HCT116 (cell line): Measurements from ENCODE around the gene P2RY13. TPM values are rescaled to one million over a fixed set of nuclear protein-coding genes. Genes with fewer than 3 reads are reported as not detected.

Source experiments
- ATAC-seq: fragments of 200-7000 bp; cut with Tn5 transposase; 2 replicates; pipeline ENCODE4 v1.9.1; 2020; ENCODE audit warnings: mild to moderate bottlenecking, moderate library complexity
- BruUV-seq: library from RNA; stranded (reverse); fragments of 400-500 nt; replicated peaks from 2 replicates; lab custom pipeline; 2021; lab: Mats Ljungman, UMichigan
- CTCF ChIA-PET: fragments of 300-600 bp; sonication (Branson Sonifier 250); formaldehyde crosslinking; loops from one replicate; lab custom pipeline; 2021; ENCODE audit warnings: antibody characterized with exemption; lab: Charles Lee
- POLR2A ChIA-PET: fragments of 300-600, 350-600 bp; sonication (Branson Sonifier 250); formaldehyde crosslinking; loops from one replicate; lab custom pipeline; 2021; ENCODE audit warnings: antibody characterized with exemption; lab: Charles Lee
- RAD21 ChIA-PET, 2 experiments: fragments of 300-600 bp; sonication (Branson Sonifier 250); formaldehyde crosslinking; loops; one replicate each; lab custom pipeline; 2023; ENCODE audit warnings: low total read pairs in 2 of 2; ENCODE audit not compliant: uncharacterized antibody in 2 of 2, unreplicated experiment in 2 of 2, low non-redundant PET in 1 of 2; lab: Charles Lee
- DNase-seq: peaks from one replicate; pipeline ENCODE4 v3.0.0-alpha.2; 2010; ENCODE audit warnings: low read depth, low spot score
- H2AFZ ChIP-seq: fragments of 200-600 bp; shearing (Covaris generic), sonication (generic); 2 replicates; pipeline ENCODE4 v1.6.1; 2017; ENCODE audit warnings: low read depth, mixed run types, mixed read lengths, antibody characterized with exemption, low read length; ENCODE audit not compliant: poor library complexity, severe bottlenecking
- H3K27ac ChIP-seq: 2 replicates; pipeline ENCODE4 v1.5.1; 2012; ENCODE audit warnings: low read depth, low read length
- H3K27me3 ChIP-seq: fragments of 200-600 bp; sonication (generic); 2 replicates; pipeline ENCODE4 v1.6.1; 2016; ENCODE audit warnings: mixed run types, low read length, mixed read lengths; ENCODE audit not compliant: insufficient read depth
- H3K36me3 ChIP-seq, 2 experiments: fragments of 200-500 bp in 1 of 2; fragments of 200-600 bp in 1 of 2; sonication (Bioruptor generic) in 1 of 2; sonication (generic) in 1 of 2; 2 replicates each; pipeline versions ENCODE4 v1.5.1 to v1.6.1; 2014 to 2016; ENCODE audit warnings: low read length in 2 of 2, inconsistent platforms in 1 of 2, mixed read lengths in 1 of 2, mixed run types in 1 of 2; ENCODE audit not compliant: insufficient read depth in 2 of 2, control insufficient read depth in 1 of 2
- H3K4me1 ChIP-seq, 2 experiments: fragments of 200-600 bp in 1 of 2; sonication (generic) in 1 of 2; 2 replicates each; pipeline versions ENCODE4 v1.5.1 to v1.6.1; 2012 to 2017; ENCODE audit warnings: low read length in 2 of 2, inconsistent platforms in 1 of 2, mild to moderate bottlenecking in 1 of 2, mixed read lengths in 1 of 2, mixed run types in 1 of 2, moderate library complexity in 1 of 2; ENCODE audit not compliant: insufficient read depth in 2 of 2, control insufficient read depth in 1 of 2
- H3K4me2 ChIP-seq: fragments of 200-600 bp; sonication (generic); 2 replicates; pipeline ENCODE4 v1.6.1; 2017; ENCODE audit warnings: mixed run types, low read length, mixed read lengths
- H3K4me3 ChIP-seq, 2 experiments: fragments of 200-600 bp in 1 of 2; sonication (generic) in 1 of 2; replicated peaks in 1 of 2; 2 replicates each; pipeline ENCODE4 v1.5.1; 2011 to 2016; ENCODE audit warnings: low read length in 2 of 2, control low read depth in 1 of 2, low read depth in 1 of 2, mild to moderate bottlenecking in 1 of 2, mixed read lengths in 1 of 2, mixed run types in 1 of 2
- H3K79me2 ChIP-seq: fragments of 200-600 bp; sonication (generic); 2 replicates; pipeline ENCODE4 v1.6.1; 2017; ENCODE audit warnings: mild to moderate bottlenecking, mixed run types, low read length, moderate library complexity, mixed read lengths; ENCODE audit not compliant: insufficient read depth
- H3K9ac ChIP-seq: fragments of 200-600 bp; sonication (generic); 2 replicates; pipeline ENCODE4 v1.6.1; 2016; ENCODE audit warnings: low read length, mixed read lengths
- H3K9me2 ChIP-seq: fragments of 200-600 bp; sonication (generic), shearing (Covaris generic); 2 replicates; pipeline ENCODE4 v1.6.1; 2017; ENCODE audit warnings: mixed run types, mild to moderate bottlenecking, moderate library complexity; ENCODE audit not compliant: insufficient read depth
- H3K9me3 ChIP-seq, 2 experiments: fragments of 200-500 bp in 1 of 2; fragments of 200-600 bp in 1 of 2; sonication (Bioruptor generic) in 1 of 2; sonication (generic) in 1 of 2; 2 replicates each; pipeline ENCODE4 v1.6.1; 2014 to 2017; ENCODE audit warnings: low read length in 2 of 2, mixed read lengths in 2 of 2, inconsistent platforms in 1 of 2, low read depth in 1 of 2, mild to moderate bottlenecking in 1 of 2, mixed run types in 1 of 2, moderate library complexity in 1 of 2; ENCODE audit not compliant: control insufficient read depth in 1 of 2, insufficient read depth in 1 of 2
- H4K20me1 ChIP-seq: fragments of 200-600 bp; sonication (generic), shearing (Covaris generic); 2 replicates; pipeline ENCODE4 v1.6.1; 2017; ENCODE audit warnings: mixed run types, mild to moderate bottlenecking, moderate library complexity; ENCODE audit not compliant: insufficient read depth
- ATF3 ChIP-seq: IDR thresholded peaks from 2 replicates; pipeline ENCODE4 v1.6.1; 2012
- CBX3 ChIP-seq: IDR thresholded peaks from 2 replicates; pipeline ENCODE4 v1.6.1; 2012; ENCODE audit warnings: low read depth
- CEBPB ChIP-seq: IDR thresholded peaks from 2 replicates; pipeline ENCODE4 v1.6.1; 2012; ENCODE audit warnings: low read depth
- CTCF ChIP-seq, 3 experiments: fragments of 200-600 bp in 1 of 3; sonication (generic) in 1 of 3; IDR thresholded peaks in 2 of 3; conservative IDR thresholded peaks in 1 of 3; 2 replicates each; pipeline ENCODE4 v1.5.1; 2012 to 2017; ENCODE audit warnings: low read depth in 2 of 3, low read length in 2 of 3, antibody characterized with exemption in 1 of 3, borderline replicate concordance in 1 of 3, control low read depth in 1 of 3, mild to moderate bottlenecking in 1 of 3, mixed read lengths in 1 of 3, mixed run types in 1 of 3, moderate library complexity in 1 of 3; ENCODE audit not compliant: insufficient read depth in 1 of 3
- EGR1 ChIP-seq: IDR thresholded peaks from 2 replicates; pipeline ENCODE4 v1.6.1; 2012; ENCODE audit warnings: low read depth
- EZH2 ChIP-seq: fragments of 200-600 bp; sonication (generic); IDR thresholded peaks from 2 replicates; pipeline ENCODE4 v1.6.1; 2017; ENCODE audit warnings: antibody characterized with exemption, mixed run types
- EZH2phosphoT487 ChIP-seq: fragments of 200-600 bp; IDR thresholded peaks from 2 replicates; pipeline ENCODE4 v1.6.1; 2018; ENCODE audit warnings: antibody characterized with exemption, borderline replicate concordance
- FOSL1 ChIP-seq: IDR thresholded peaks from 2 replicates; pipeline ENCODE4 v1.6.1; 2012; ENCODE audit warnings: low read depth
- JUND ChIP-seq: IDR thresholded peaks from 2 replicates; pipeline ENCODE4 v1.6.1; 2012
- MAX ChIP-seq: IDR thresholded peaks from 2 replicates; pipeline ENCODE4 v1.6.1; 2012
- POLR2A ChIP-seq: IDR thresholded peaks from 2 replicates; pipeline ENCODE4 v1.7.0; 2011; ENCODE audit warnings: borderline replicate concordance; ENCODE audit not compliant: insufficient read depth, insufficient read length; ENCODE audit errors: extremely low read depth
- POLR2AphosphoS5 ChIP-seq: IDR thresholded peaks from 2 replicates; pipeline ENCODE4 v1.6.1; 2011; ENCODE audit warnings: mild to moderate bottlenecking, low read depth, low read length, moderate library complexity
- RAD21 ChIP-seq: IDR thresholded peaks from 2 replicates; pipeline ENCODE4 v1.6.1; 2012; ENCODE audit warnings: low read depth, mild to moderate bottlenecking
- SP1 ChIP-seq: IDR thresholded peaks from 2 replicates; pipeline ENCODE4 v1.6.1; 2012; ENCODE audit warnings: low read depth
- SRF ChIP-seq: IDR thresholded peaks from 2 replicates; pipeline ENCODE4 v1.6.1; 2012; ENCODE audit warnings: low read depth
- TCF7L2 ChIP-seq: IDR thresholded peaks from 2 replicates; pipeline ENCODE4 v1.7.0; 2011; ENCODE audit warnings: borderline replicate concordance, inconsistent platforms; ENCODE audit not compliant: insufficient read depth, insufficient read length; ENCODE audit errors: extremely low read depth
- ZFX ChIP-seq: fragments of 450-650 bp; IDR thresholded peaks from 2 replicates; pipeline ENCODE4 v1.6.1; 2017
- ZNF274 ChIP-seq: fragments of 200-500 bp; sonication (Bioruptor generic); IDR thresholded peaks from 2 replicates; pipeline ENCODE4 v1.6.1; 2014; ENCODE audit warnings: mild to moderate bottlenecking, low read depth, low read length, inconsistent platforms
- intact Hi-C: fragments of 100-400 bp; cut with micrococcal nuclease; formaldehyde crosslinking; loops from 2 replicates; pipeline ENCODE4 v1.10.0; 2022
- total RNA-seq: library from RNA; stranded (reverse); gene quantifications from one replicate; pipeline ENCODE4 v1.2.1, GENCODE V29; 2021; ENCODE audit not compliant: unreplicated experiment

Gene P2RY13
- total RNA-seq, 1 experiment from 2014 or later: not detected

GRCh38 chr3:151283907-151284461 is 45.4 kb downstream of the P2RY13 start (continued):
- no peak for TF ChIP-seq SRF
- TF ChIP-seq ATF3: no peak
- TF ChIP-seq FOSL1: no peak
- no peak for TF ChIP-seq JUND
- TF ChIP-seq EZH2: no peak
- TF ChIP-seq ZFX: no peak

GRCh38 chr3:151283387-151283786 is 46.0 kb downstream of the P2RY13 start:
- Histone ChIP-seq H3K4me1 (no peaks in the 10 kb centered on the region), H3K36me3 (no peaks in the 10 kb centered on the region), H3K9ac (no peak overlapping the region), H3K4me2 (no peak overlapping the region), H4K20me1 (no peaks in the 10 kb centered on the region), H2AFZ (no peak overlapping the region), H3K79me2 (no peaks in the 10 kb centered on the region), H3K4me3 (no peak overlapping the region)
- CTCF ChIA-PET: interaction anchor here (2.1 kb wide), 1 partner anchor 115 kb away, joined by 5 read pairs; no protein-coding TSS in a partner anchor
- BruUV-seq: no TSS peak
- POLR2A ChIA-PET: no interaction called here
- intact Hi-C loops: loop anchor here (1.0 to 10.0 kb wide), 5 partner anchors 55 to 496 kb away; no protein-coding TSS in a partner anchor
- no peak for ATAC-seq
- TF ChIP-seq RAD21: no peak
- TF ChIP-seq CEBPB: no peak
- no peak for TF ChIP-seq ZNF274
- TF ChIP-seq ZFX: no peak
- TF ChIP-seq EZH2: no peak
- no peak for TF ChIP-seq ATF3
- no peak for TF ChIP-seq SRF
- no peak for TF ChIP-seq CTCF (IDR thresholded peaks at IDR 0.05 in 2 of 3, conservative IDR thresholded peaks at IDR 0.05 in 1 of 3; ENCODE audit: borderline replicate concordance in 1 of 3, insufficient read depth in 1 of 3, low read depth in 2 of 3, low read length in 2 of 3)
- no peak for TF ChIP-seq CBX3
- TF ChIP-seq EZH2phosphoT487: no peak
- TF ChIP-seq POLR2A: no peak
- no peak for TF ChIP-seq MAX
- TF ChIP-seq SP1: no peak
- TF ChIP-seq POLR2AphosphoS5: no peak
- TF ChIP-seq JUND: no peak
- TF ChIP-seq EGR1: no peak
- no peak for TF ChIP-seq TCF7L2
- TF ChIP-seq, all 23 proteins: peak for 0
- Histone ChIP-seq H3K9me2 (no peaks in the 10 kb centered on the region), H3K9me3 (no peaks in the 10 kb centered on the region), H3K27ac (no peak overlapping the region), H3K27me3 (no peaks in the 10 kb centered on the region)
- RAD21 ChIA-PET: no interaction called here
- no peak for DNase-seq
